Kidney capillary endothelial cell (primary cell): Measurements from ENCODE around the gene UVRAG.
"Not testable (repeated sequence)": the region's sequence is repeated elsewhere in the genome, so short reads cannot be mapped to it uniquely, and the experiment has no call there.

ENCODE experiments used
- DNase-seq: peaks from one replicate; pipeline ENCODE4 v3.0.0-alpha.2; 2018; ENCODE audit warnings: low spot score

UVRAG gene

GRCh38 chr11:76026862-76027261 is 211.9 kb downstream of the UVRAG start:
- no peak for DNase-seq

- DNase-seq: no peak
These were observed 215.3 kb downstream of the UVRAG start for GRCh38 chr11:76030286-76030685.

GRCh38 chr11:76030968-76031590 is 216.1 kb downstream of the UVRAG start:
- no peak for DNase-seq

GRCh38 chr11:76033699-76034098 is 218.7 kb downstream of the UVRAG start:
- no peak for DNase-seq

GRCh38 chr11:76035020-76035419 is 220.0 kb downstream of the UVRAG start:
- DNase-seq: no peak

GRCh38 chr11:76038608-76039007 is 223.6 kb downstream of the UVRAG start:
- no peak for DNase-seq

- DNase-seq: no peak
These were observed 226.2 kb downstream of the UVRAG start for GRCh38 chr11:76041208-76041607.

GRCh38 chr11:76044750-76045320 is 229.8 kb downstream of the UVRAG start:
- DNase-seq: no peak

- no peak for DNase-seq
These were observed 232.2 kb downstream of the UVRAG start for GRCh38 chr11:76047231-76047630.

- DNase-seq: no peak
These were observed 232.8 kb downstream of the UVRAG start for GRCh38 chr11:76047766-76048165.

GRCh38 chr11:76048763-76049162 is 233.8 kb downstream of the UVRAG start:
- no peak for DNase-seq

- no peak for DNase-seq
These were observed 234.5 kb downstream of the UVRAG start for GRCh38 chr11:76049511-76049910.

GRCh38 chr11:76051937-76052336 is 236.9 kb downstream of the UVRAG start:
- DNase-seq: no peak

GRCh38 chr11:76054330-76054729 is 239.3 kb downstream of the UVRAG start:
- no peak for DNase-seq

- DNase-seq: no peak
These were observed 241.9 kb downstream of the UVRAG start for GRCh38 chr11:76056876-76057275.

- DNase-seq: not testable (repeated sequence)
These were observed 245.5 kb downstream of the UVRAG start for GRCh38 chr11:76060475-76061036.

- no peak for DNase-seq
These were observed 247.7 kb downstream of the UVRAG start for GRCh38 chr11:76062733-76063132.

- no peak for DNase-seq
These were observed 249.2 kb downstream of the UVRAG start for GRCh38 chr11:76064192-76064591.

GRCh38 chr11:76067099-76067498 is 252.1 kb downstream of the UVRAG start:
- no peak for DNase-seq

- DNase-seq: no peak
These were observed 254.0 kb downstream of the UVRAG start for GRCh38 chr11:76069001-76069400.

- no peak for DNase-seq
These were observed 256.1 kb downstream of the UVRAG start for GRCh38 chr11:76071090-76071489.

- DNase-seq: no peak
These were observed 258.7 kb downstream of the UVRAG start for GRCh38 chr11:76073724-76074123.

- no peak for DNase-seq
These were observed 259.4 kb downstream of the UVRAG start for GRCh38 chr11:76074148-76075095.
